GM18867 (cell line): ENCODE measurements around the gene IKZF4.

Source experiments
- ATAC-seq: cut with Tn5 transposase; IDR thresholded peaks from one replicate; pipeline ENCODE4 v1.9.1; 2021; ENCODE audit warnings: mild to moderate bottlenecking, moderate library complexity; ENCODE audit not compliant: unreplicated experiment

IKZF4 gene

DNA sequence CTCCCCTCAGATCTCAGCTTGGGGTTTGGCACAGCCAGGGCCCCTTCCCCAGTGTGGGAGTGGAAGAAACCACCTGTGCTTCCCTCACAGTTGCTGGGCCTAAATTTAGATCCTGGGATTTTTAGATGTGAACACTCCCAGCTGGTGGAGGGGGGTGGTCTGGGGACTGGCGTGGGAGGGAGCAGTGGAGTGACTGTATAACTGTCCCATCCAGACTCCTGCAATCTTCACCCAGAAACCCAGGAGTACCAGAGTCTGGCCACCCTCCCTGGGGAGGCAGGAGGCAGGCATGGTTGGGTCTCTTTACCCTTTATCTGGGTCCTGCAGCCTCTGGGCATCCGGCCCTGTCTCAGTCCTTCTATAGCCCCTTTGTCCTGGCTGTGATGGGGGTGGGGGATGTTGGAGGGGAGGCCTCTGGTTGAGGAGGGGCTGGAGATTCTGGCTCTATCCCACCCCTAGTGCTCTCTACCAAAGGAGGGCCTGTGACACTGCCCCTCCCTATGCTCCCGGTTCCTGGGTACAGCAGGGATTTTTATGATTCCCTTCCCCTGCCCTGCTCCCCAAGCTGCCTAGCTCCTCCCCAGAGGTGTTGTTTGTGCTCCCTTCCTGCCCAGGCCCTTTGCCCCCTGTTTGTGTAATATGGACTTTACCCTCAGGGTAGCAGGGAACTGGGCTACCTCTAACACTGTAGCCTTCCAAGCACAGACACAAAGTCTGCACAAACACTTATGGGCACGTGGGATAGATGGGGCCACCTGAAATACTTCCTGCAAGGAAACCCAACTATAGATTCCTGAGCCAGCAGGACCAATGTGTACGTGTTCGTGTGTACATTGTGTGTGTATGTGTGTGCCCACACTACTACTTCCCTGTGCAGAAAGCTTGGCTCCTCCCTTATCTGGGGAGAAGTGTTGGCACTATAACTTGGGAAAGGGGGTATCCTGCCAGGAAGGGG, 60.8 kb downstream of the IKZF4 start:
- ATAC-seq: no peak

DNA sequence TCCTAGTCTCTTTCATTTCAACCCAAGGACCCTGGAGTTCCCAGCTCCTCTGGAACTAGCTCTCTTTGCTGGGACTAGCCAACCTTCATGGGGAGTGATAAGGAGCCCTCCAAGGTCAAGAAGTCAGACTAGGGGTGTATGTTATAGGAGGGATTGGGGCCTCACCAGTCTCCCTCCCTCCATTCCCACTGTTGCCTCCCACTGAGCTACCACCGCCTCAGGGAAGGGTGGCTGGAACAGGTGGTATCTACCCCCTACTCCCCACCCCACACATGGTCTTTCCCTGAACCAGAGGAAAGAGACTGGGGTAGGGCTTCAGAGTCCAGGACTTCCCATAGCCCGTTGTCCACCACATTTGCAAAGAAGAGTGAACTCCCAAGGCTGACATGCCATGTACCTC, 61.5 kb downstream of the IKZF4 start:
- ATAC-seq: no peak

GRCh38 chr12:56082967-56083366, 62.1 kb downstream of the IKZF4 start:
- no peak for ATAC-seq

DNA sequence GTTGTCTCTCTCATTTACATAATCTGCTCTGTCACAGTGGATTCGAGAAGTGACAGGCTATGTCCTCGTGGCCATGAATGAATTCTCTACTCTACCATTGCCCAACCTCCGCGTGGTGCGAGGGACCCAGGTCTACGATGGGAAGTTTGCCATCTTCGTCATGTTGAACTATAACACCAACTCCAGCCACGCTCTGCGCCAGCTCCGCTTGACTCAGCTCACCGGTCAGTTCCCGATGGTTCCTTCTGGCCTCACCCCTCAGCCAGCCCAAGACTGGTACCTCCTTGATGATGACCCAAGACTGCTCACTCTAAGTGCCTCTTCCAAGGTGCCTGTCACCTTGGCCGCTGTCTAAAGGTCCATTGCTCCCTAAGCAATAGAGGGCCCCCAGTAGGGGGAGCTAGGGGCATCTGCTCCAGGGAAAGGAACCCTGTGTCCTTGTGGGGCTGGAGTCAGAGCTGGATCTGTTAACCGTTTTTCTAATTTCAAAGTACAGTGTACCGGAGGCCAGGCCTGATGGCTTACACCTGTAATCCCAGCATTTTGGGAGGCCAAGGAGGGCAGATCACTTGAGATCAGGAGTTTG, 64.2 kb downstream of the IKZF4 start:
- ATAC-seq: no peak

DNA sequence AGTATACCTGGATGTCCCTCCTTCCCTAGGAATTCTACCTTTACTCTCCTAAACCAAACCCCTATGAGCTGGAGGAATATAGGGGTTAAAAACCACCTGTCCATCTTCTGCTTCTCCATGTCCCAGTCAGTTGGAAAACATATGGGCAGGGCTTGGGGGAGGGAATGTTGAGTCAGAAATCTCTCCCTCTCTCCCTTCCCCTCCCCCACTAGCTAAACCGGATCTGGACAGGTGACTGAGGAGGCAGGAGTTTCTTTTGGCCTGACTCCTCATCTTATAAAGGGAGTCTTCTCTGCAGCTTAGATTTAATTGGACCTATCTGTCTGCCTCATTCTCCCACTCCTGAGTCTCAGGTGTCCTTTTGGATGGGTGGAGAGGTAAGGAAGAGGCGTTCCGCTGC, 65.3 kb downstream of the IKZF4 start:
- ATAC-seq: no peak

DNA sequence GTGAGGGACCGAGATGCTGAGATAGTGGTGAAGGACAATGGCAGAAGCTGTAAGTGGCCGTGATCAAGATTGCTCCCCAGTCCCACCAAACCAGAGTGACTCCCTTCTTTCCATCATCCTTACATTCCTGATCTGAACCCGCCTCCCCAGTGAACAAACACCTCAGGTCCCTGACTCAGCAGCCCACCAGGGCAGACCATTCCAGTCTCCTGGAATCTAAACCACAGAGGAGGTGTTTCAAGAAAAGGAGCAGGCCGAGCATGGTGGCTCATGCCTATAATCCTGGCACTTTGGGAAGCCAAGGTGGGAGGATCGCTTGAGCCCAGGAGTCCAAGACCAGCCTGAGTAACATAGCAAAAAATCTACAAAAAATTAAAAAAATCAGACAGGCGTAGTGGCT, 65.8 kb downstream of the IKZF4 start:
- no peak for ATAC-seq

DNA sequence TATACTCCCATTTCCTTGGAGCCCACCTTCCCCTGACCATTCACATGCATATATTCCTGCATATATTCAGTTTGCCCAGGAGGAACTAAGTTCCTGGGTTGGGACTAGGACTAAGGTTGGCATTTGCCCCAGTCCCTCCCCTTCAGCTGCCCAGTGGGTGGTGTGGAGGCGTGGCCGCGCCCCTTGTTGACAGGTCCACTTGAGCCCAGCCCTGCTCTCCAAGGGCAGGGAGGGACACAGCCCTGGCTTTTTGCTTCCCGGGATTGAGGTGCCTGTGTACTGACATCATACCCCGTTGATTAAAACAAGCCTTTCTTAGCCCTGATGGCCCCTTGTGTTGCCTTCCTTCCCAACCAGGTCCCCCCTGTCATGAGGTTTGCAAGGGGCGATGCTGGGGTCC, 66.4 kb downstream of the IKZF4 start:
- no peak for ATAC-seq
